Upper lobe of left lung (tissue), 4 donors: ENCODE data around the gene SERPINA3.

Experiments
- POLR2A ChIP-seq, 4 donors: fragments of 450-650 bp; IDR thresholded peaks; one replicate each; pipeline ENCODE4 v1.5.1; 2016 to 2017; ENCODE audit warnings: antibody characterized with exemption in 4 of 4, mild to moderate bottlenecking in 2 of 4
- POLR2AphosphoS5 ChIP-seq, 2 donors: sonication (generic); formaldehyde crosslinking; IDR thresholded peaks; one replicate each; pipeline ENCODE4 v1.5.1; 2017; ENCODE audit warnings: antibody characterized with exemption in 2 of 2
- TF ChIP-seq, protein P1 (sequence below), 6 experiments: fragments of 450-650 bp in 4 of 6; fragments of 200-600 bp in 2 of 6; sonication (generic) in 2 of 6; IDR thresholded peaks; one replicate each; pipeline ENCODE4 v1.5.1; 2016 to 2019; ENCODE audit warnings: antibody characterized with exemption in 6 of 6

DNA sequence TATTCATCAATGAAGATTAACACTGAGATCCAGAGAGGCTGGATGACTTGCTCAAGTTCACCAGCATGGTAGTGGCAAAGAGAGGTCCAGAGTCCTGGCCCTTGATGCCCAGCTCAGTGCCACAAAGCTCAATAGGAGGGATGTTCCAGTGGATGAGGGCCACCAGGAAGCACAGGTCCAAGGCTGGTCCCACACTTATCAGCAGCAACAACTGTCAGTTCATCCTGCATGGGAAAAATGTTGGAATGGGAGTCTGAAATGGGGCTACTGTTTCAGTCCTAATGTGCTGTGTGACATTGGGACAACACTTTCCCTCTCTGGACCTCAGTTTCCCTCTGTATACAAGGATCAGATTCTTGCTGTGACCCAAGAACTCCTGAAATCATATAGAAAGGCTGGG, 19.7 kb upstream of the SERPINA3 start:
- TF ChIP-seq, protein P1, sequence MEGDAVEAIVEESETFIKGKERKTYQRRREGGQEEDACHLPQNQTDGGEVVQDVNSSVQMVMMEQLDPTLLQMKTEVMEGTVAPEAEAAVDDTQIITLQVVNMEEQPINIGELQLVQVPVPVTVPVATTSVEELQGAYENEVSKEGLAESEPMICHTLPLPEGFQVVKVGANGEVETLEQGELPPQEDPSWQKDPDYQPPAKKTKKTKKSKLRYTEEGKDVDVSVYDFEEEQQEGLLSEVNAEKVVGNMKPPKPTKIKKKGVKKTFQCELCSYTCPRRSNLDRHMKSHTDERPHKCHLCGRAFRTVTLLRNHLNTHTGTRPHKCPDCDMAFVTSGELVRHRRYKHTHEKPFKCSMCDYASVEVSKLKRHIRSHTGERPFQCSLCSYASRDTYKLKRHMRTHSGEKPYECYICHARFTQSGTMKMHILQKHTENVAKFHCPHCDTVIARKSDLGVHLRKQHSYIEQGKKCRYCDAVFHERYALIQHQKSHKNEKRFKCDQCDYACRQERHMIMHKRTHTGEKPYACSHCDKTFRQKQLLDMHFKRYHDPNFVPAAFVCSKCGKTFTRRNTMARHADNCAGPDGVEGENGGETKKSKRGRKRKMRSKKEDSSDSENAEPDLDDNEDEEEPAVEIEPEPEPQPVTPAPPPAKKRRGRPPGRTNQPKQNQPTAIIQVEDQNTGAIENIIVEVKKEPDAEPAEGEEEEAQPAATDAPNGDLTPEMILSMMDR (IDR thresholded peaks at IDR 0.05) = no peak
- TF ChIP-seq POLR2A (IDR thresholded peaks at IDR 0.05) = no peak
- TF ChIP-seq POLR2AphosphoS5 (IDR thresholded peaks at IDR 0.05) = no peak
